Kidney (tissue), 14 donors: ENCODE results near the gene NEAT1. TPM values are rescaled to one million over a fixed set of nuclear protein-coding genes. Genes with fewer than 3 reads are reported as not detected.
A peak's percentile ranks its signal among the peaks of the same experiment; 100 is the strongest.

Experiments used
- DNase-seq, 5 donors: peaks; one replicate each; pipeline ENCODE4 v3.0.0-alpha.2; 2013 to 2020
- FAIRE-seq: peaks from 2 replicates; lab custom pipeline; 2012; peaks lifted over from hg19 to GRCh38; lab: Jason Lieb, UNC
- H3K27ac ChIP-seq, 2 donors: one replicate each; pipeline ENCODE4 v1.7.0; 2013; ENCODE audit warnings: low read depth in 2 of 2, low read length in 2 of 2, inconsistent platforms in 1 of 2
- H3K27me3 ChIP-seq: one replicate; pipeline ENCODE4 v1.7.1; 2013; ENCODE audit warnings: low read length, inconsistent platforms; ENCODE audit not compliant: control insufficient read depth, insufficient read depth
- H3K36me3 ChIP-seq, 3 donors: one replicate each; pipeline versions ENCODE4 v1.7.0 to v1.7.1; 2013; ENCODE audit warnings: low read length in 3 of 3, control low read depth in 1 of 3, inconsistent platforms in 1 of 3; ENCODE audit not compliant: insufficient read depth in 3 of 3, control insufficient read depth in 2 of 3
- H3K4me1 ChIP-seq, 3 donors: one replicate each; pipeline versions ENCODE4 v1.7.0 to v1.7.1; 2013; ENCODE audit warnings: low read length in 3 of 3, inconsistent platforms in 1 of 3, low read depth in 1 of 3; ENCODE audit not compliant: control insufficient read depth in 2 of 3, insufficient read depth in 2 of 3
- H3K4me3 ChIP-seq, 3 donors: one replicate each; pipeline versions ENCODE4 v1.7.0 to v1.8.1; 2013; ENCODE audit warnings: low read length in 3 of 3, control low read depth in 1 of 3, inconsistent platforms in 1 of 3
- H3K9ac ChIP-seq, 3 donors: one replicate each; pipeline versions ENCODE4 v1.7.0 to v1.7.1; 2013; ENCODE audit warnings: low read length in 3 of 3, control low read depth in 1 of 3, inconsistent platforms in 1 of 3
- H3K9me3 ChIP-seq, 3 donors: one replicate each; pipeline versions ENCODE4 v1.7.0 to v1.7.1; 2013; ENCODE audit warnings: low read length in 3 of 3, control low read depth in 1 of 3, inconsistent platforms in 1 of 3; ENCODE audit not compliant: control insufficient read depth in 2 of 3, insufficient read depth in 1 of 3
- intact Hi-C: fragments of 100-400 bp; cut with DNase I; formaldehyde crosslinking; loops from one replicate; pipeline ENCODE4 v1.11.1; 2022
- polyA plus RNA-seq: library from polyadenylated mRNA; stranded (reverse); fragments of 350-450 nt; fragmentation: Illumina TruSeq; extraction: RNeasy Lipid Tissue Mini Kit (QIAGEN cat#74804); gene quantifications from one replicate; pipeline ENCODE4 v1.2.3, GENCODE V29; 2014; ENCODE audit warnings: low read depth, low replicate concordance; ENCODE audit not compliant: insufficient read depth
- total RNA-seq: library from RNA; stranded (reverse); fragmentation: NEBNext Ultra II Directional; extraction: Animal tissue kit (Norgen Biotek cat#: 25700); gene quantifications from one replicate; pipeline ENCODE4 v1.2.1, GENCODE V29; 2021
- TF ChIP-seq, protein P1 (sequence below): IDR thresholded peaks from 3 replicates; pipeline ENCODE4 v1.5.1; 2012; ENCODE audit warnings: mild to moderate bottlenecking, moderate library complexity, borderline replicate concordance; ENCODE audit not compliant: insufficient read depth; ENCODE audit errors: extremely low read depth
- donor health status: control.
- donor health status: control.
- donor health status: control.
- donor health status: control.
- donor health status: control.
- donor health status: DM: yes; HTN: yes; CAD: no.
- donor health status: Normal renal cell carcinoma (clear cell type).

Gene NEAT1
- total and polyA plus RNA-seq, 2 donors from 2014 or later: 595 to 1,006 TPM

DNA sequence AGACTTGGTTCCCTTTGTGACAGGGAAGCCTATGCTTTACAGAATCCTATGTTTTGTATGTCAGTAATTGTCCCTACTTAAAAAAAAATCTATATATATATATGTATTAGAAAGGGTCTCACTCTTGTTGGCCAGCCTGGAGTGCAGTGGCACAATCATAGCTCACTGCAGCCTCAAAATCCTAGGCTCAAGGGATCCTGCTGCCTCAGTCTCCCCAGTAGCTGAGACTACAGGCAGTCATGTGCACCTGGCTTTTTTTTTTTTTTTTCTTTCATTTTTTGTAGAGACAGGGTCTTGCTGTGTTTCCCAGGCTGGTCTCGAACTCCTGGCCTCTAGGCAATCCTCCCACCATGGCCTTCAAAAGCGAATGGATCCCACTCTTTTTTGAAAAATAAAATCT is 2.1 kb upstream of the NEAT1 start:
- DNase-seq (peak in 1 of 5 donors; percentile 30), FAIRE-seq (no peak)
- TF ChIP-seq, protein P1, sequence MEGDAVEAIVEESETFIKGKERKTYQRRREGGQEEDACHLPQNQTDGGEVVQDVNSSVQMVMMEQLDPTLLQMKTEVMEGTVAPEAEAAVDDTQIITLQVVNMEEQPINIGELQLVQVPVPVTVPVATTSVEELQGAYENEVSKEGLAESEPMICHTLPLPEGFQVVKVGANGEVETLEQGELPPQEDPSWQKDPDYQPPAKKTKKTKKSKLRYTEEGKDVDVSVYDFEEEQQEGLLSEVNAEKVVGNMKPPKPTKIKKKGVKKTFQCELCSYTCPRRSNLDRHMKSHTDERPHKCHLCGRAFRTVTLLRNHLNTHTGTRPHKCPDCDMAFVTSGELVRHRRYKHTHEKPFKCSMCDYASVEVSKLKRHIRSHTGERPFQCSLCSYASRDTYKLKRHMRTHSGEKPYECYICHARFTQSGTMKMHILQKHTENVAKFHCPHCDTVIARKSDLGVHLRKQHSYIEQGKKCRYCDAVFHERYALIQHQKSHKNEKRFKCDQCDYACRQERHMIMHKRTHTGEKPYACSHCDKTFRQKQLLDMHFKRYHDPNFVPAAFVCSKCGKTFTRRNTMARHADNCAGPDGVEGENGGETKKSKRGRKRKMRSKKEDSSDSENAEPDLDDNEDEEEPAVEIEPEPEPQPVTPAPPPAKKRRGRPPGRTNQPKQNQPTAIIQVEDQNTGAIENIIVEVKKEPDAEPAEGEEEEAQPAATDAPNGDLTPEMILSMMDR: no peak
- no peaks in the 10 kb centered on the region for H3K9me3 ChIP-seq
- peak overlapping the region in 2 of 3 donors; percentile 65 to 80 for H3K4me3 ChIP-seq
- intact Hi-C loops: no loop called here
- H3K27ac ChIP-seq: peak overlapping the region; percentile 99 to 100
- H3K9ac ChIP-seq: peak overlapping the region in 2 of 3 donors; percentile 92 to 97
- H3K36me3 ChIP-seq: peaks cover 0 to 28% (median 15%) of the 10 kb centered on the region in 3 donors
- peaks cover 5 to 38% (median 37%) of the 10 kb centered on the region in 3 donors for H3K4me1 ChIP-seq
- no peaks in the 10 kb centered on the region for H3K27me3 ChIP-seq

DNA sequence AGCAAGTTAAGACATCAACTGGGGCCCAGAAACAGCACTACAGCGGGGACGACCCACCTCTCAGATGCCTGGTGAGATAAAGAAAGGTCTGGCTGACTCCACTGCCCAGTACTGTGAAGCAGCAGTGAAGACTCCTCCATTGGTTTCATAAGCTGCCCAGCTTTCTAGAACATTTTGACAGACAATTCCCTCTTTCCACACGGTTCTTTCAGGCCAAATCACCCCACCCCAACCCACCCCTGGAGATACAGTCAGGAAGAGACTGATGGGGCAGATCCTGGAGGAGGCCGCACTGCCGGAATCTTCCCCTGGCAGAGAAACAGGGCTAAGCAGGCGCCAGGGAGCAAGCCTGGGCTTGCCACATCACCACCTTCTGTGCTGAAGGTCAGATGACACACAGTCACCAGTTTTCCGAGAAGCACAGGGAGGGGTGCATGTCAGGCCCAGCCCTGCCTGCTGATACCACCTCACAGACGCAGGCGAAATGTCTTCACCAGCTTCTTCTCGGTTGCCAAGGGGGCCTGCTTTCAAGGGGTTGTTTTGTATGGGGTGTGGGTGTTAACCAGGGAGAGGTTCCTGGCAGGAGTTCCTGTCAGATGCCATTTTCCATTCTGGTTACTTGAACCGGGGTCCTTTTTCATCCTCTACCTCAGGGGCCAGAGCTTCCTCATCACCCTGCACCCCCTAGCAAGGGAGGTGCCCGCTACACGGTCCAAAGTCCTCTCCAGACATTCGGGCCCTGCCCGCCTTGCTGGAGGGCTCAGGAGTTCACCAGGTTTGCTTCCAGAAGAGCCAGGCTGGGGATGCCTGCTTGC is 1.4 kb upstream of the NEAT1 start:
- TF ChIP-seq, protein P1: no peak
- H3K36me3 ChIP-seq: peaks cover 0 to 35% (median 16%) of the 10 kb centered on the region in 3 donors
- H3K27me3 ChIP-seq: no peaks in the 10 kb centered on the region
- DNase-seq: peak in 4 of 5 donors; percentile 66 to 97 (median 81)
- H3K9ac ChIP-seq: peak overlapping the region in 2 of 3 donors; percentile 96 to 97
- H3K4me3 ChIP-seq: peak overlapping the region in 2 of 3 donors; percentile 65 to 80
- intact Hi-C loops: no loop called here
- no peak for FAIRE-seq
- H3K9me3 ChIP-seq: no peaks in the 10 kb centered on the region
- peaks cover 5 to 38% (median 31%) of the 10 kb centered on the region in 3 donors for H3K4me1 ChIP-seq
- H3K27ac ChIP-seq: peak overlapping the region; percentile 99 to 100

DNA sequence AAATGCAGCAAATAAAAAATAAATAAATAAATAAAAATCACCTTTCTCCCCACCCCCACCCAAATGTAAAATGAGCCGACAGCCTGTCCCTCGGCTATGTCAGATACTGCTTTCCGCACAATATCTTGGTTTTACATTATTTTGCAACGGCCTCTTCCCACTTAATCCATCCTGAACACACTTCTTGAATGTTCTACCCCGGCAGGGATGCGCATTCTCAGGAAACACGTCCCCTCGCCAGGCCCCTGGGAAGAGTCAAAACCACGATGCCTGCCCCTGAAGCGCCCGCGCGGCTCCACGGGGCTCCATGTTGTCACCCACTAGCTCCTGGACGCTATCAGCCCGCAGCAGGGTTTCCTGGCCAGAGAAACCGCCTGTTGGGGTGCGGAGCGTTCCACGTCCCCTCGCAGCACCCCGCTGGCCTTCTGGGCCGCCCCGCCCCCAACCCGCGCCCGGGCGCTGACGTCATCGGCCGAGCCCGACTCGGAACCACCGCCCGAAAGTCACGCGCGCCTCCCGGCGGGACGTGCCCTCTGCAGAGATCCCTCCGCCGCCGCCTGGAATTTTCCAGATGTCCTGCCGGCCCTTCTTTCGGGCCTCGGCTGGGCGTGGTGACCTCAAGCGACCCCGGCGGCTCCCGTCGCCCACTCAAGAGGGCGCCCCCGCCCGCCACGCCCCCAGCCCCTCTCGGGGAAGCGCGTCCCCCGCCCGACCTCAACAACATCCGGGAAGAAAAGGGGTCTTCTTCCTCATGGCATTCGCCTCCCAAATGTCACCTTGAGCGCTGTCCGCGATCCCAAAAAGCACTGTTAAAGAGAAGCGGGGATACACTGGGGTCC is 585 bp upstream of the NEAT1 start:
- no peaks in the 10 kb centered on the region for H3K9me3 ChIP-seq
- no peaks in the 10 kb centered on the region for H3K27me3 ChIP-seq
- H3K27ac ChIP-seq: peak overlapping the region; percentile 99 to 100
- intact Hi-C loops: no loop called here
- peak overlapping the region; percentile 70 to 99 (median 98) for H3K4me3 ChIP-seq
- H3K9ac ChIP-seq: peak overlapping the region; percentile 65 to 99 (median 96)
- H3K4me1 ChIP-seq: peaks cover 5 to 37% (median 25%) of the 10 kb centered on the region in 3 donors
- TF ChIP-seq, protein P1: no peak
- FAIRE-seq (no peak), DNase-seq (peak; percentile 97 to 100 (median 98))
- H3K36me3 ChIP-seq: peaks cover 0 to 43% (median 21%) of the 10 kb centered on the region in 3 donors
